Activated T-cell treated with anti-CD3 and anti-CD28 coated beads, Interleukin-2, amount 50 U/mL, for 72 hours (primary cell): ENCODE data around the gene PEX10. TPM values are rescaled to one million over a fixed set of nuclear protein-coding genes. Genes with fewer than 3 reads are reported as not detected.
"Not testable (repeated sequence)": the region's sequence is repeated elsewhere in the genome, so short reads cannot be mapped to it uniquely, and the experiment has no call there.

Experiments used
- ATAC-seq, 2 donors: fragments of 150-1000 bp; cut with Tn5 transposase; replicated peaks in 1 of 2; 2 replicates each; pipeline ENCODE4 v1.10.0; 2021; ENCODE audit warnings: moderate library complexity in 2 of 2, mild to moderate bottlenecking in 1 of 2
- DNase-seq, 2 donors: peaks; one replicate each; pipeline ENCODE4 v3.0.0; 2021 to 2022; ENCODE audit warnings: mixed read lengths in 1 of 2
- H3K27ac Mint-ChIP-seq: one replicate; pipeline ENCODE4 v1.8.0; 2022; ENCODE audit warnings: mild to moderate bottlenecking, moderate library complexity, mixed read lengths
- H3K27me3 Mint-ChIP-seq: one replicate; pipeline ENCODE4 v1.8.0; 2022; ENCODE audit warnings: low read depth, mixed read lengths
- H3K36me3 Mint-ChIP-seq, 2 donors: one replicate each; pipeline ENCODE4 v1.8.0; 2022; ENCODE audit warnings: mixed read lengths in 2 of 2, mild to moderate bottlenecking in 1 of 2; ENCODE audit not compliant: insufficient read depth in 2 of 2
- H3K4me1 Mint-ChIP-seq: one replicate; pipeline ENCODE4 v1.8.0; 2022; ENCODE audit warnings: low read depth, mixed read lengths
- H3K4me3 Mint-ChIP-seq, 2 donors: one replicate each; pipeline ENCODE4 v1.8.0; 2022; ENCODE audit warnings: mild to moderate bottlenecking in 2 of 2, mixed read lengths in 2 of 2, moderate library complexity in 2 of 2
- H3K9me3 Mint-ChIP-seq, 2 donors: one replicate each; pipeline ENCODE4 v1.8.0; 2022; ENCODE audit warnings: mixed read lengths in 2 of 2
- total RNA-seq, 2 donors: library from RNA; stranded (reverse); gene quantifications; one replicate each; pipeline ENCODE4 v1.2.3, GENCODE V29; 2022

The PEX10 gene
- total RNA-seq = 10 to 100 TPM; 10.2 to 11.4 TPM

DNA sequence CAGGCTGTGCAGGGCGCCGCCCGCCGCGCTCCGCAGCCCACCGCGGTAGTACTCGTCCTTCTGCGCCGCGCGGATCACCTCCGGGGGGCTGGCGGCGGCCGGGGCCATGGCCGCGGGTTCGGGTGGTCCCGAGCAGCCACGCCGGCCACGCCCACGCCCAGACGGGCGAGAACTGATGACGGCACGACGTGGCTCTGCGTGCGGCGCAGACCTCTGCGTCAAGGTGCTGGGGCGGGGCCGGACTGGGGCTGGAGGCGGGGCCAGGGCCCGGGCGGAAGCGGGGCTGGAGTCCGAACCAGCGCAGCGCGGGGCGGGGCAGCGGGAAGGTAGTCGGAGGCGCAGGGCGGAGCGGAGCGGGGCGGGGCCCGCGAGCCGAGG is at the start of gene PEX10:
TSS of gene PEX10 (minus strand) at position 170 of the 378 bp plus-strand sequence. CDS start at position 108, 62 bp downstream.
- H3K27me3 Mint-ChIP-seq = no peaks in the 10 kb centered on the region
- ATAC-seq (peak; percentile 90 to 94), DNase-seq (peak; percentile 100)
- peaks cover 53% of the 10 kb centered on the region for H3K4me1 Mint-ChIP-seq
- H3K9me3 Mint-ChIP-seq = no peaks in the 10 kb centered on the region
- peak within 1 kb of the TSS; percentile 93 to 95 for H3K4me3 Mint-ChIP-seq
- H3K27ac Mint-ChIP-seq = peak within 1 kb of the TSS; percentile 46
- H3K36me3 Mint-ChIP-seq = peaks cover 0 to 2% of the 10 kb centered on the region in 2 donors

DNA sequence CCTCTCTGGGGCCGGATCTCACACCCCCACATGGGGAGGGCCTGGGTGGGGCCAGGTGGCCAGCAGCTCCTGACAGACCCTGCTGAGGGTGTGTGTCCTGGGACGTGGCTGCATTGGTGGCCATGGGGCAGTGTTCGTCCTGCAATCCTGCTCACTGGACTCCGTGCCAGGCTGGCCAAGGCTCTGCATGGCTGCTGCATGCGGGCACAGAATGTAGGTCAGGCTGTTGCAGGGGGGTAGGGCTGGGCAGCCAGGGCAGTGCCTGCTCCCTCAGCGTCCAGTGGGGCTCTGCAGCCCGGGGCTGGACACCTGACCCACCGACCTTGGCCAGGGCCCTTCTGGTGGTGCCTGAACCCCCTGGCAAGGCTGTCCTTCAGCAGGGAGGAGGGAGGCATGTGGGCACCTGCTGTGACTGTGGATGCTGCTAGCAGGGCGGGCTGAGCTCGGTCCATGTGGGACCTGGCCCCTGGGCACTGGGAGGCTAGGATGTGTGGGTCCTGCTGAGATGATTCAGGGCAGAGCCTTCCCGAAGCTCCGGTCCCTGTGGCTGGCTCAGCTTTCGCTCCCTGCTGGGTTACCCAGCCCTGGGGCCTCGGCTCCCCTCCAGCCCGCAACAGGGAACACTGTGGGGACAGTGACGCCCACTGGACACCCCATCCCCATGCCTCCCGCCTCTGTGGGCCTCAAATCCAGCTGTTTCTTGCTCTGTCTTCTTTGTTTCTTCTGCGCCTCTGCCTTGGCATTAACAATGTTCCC is 48.8 kb upstream of the PEX10 start:
- ATAC-seq (no peak), DNase-seq (no peak)
- Mint-ChIP-seq H3K27me3 (no peaks in the 10 kb centered on the region), H3K9me3 (no peaks in the 10 kb centered on the region), H3K4me3 (no peak overlapping the region), H3K27ac (no peak overlapping the region), H3K4me1 (no peaks in the 10 kb centered on the region), H3K36me3 (no peaks in the 10 kb centered on the region)

DNA sequence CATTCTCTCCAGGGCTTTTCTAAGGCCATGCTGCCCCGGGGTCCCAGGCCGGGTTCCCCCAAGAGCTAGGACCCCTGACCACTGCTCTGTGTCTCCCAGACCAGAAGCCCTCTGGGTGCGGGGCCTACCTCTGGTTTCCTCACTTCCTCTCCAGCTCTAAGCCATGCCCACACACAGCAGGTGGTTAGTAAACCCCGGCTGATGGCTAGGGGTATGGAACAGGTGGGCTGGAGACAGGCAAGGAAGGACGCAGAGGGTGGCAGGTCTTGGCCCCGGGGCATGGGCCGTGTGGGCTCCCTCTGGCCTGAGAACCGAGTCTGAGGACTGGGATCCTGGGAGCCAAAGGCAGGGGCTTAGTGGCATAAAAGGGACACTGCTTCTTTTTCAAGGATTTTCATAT is 47.8 kb upstream of the PEX10 start:
- no peaks in the 10 kb centered on the region for H3K9me3 Mint-ChIP-seq
- ATAC-seq = no peak
- no peaks in the 10 kb centered on the region for H3K4me1 Mint-ChIP-seq

DNA sequence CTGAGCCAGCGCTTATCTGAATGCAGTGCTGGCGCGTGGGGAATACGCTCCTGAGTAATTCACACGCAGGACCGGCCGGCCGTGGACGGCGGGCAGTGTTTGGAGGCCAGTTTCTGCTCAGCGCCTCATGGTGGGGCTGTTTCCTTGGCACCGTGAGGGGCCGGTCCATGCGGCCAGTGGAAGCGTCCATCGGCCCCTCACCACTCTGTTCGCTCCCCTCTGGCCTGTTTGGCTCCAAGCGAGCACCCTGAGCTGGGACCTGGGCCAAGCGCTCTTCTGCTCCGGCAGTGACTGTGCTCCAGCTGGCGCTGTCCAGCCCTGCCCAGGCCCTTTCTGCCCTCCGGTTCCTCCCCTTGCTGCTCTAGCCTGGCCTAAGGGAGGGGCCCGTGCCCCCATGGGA is 47.4 kb upstream of the PEX10 start:
- ATAC-seq (no peak), DNase-seq (no peak)
- no peaks in the 10 kb centered on the region for H3K9me3 Mint-ChIP-seq
- no peak overlapping the region for H3K4me3 Mint-ChIP-seq
- no peaks in the 10 kb centered on the region for H3K36me3 Mint-ChIP-seq
- H3K27ac Mint-ChIP-seq = no peak overlapping the region
- no peaks in the 10 kb centered on the region for H3K4me1 Mint-ChIP-seq
- no peaks in the 10 kb centered on the region for H3K27me3 Mint-ChIP-seq

More for the DNA sequence above, 47.8 kb upstream of the PEX10 start:
- Mint-ChIP-seq H3K27me3 (no peaks in the 10 kb centered on the region), H3K27ac (no peak overlapping the region), H3K36me3 (no peaks in the 10 kb centered on the region), H3K4me3 (no peak overlapping the region)
- DNase-seq = no peak

DNA sequence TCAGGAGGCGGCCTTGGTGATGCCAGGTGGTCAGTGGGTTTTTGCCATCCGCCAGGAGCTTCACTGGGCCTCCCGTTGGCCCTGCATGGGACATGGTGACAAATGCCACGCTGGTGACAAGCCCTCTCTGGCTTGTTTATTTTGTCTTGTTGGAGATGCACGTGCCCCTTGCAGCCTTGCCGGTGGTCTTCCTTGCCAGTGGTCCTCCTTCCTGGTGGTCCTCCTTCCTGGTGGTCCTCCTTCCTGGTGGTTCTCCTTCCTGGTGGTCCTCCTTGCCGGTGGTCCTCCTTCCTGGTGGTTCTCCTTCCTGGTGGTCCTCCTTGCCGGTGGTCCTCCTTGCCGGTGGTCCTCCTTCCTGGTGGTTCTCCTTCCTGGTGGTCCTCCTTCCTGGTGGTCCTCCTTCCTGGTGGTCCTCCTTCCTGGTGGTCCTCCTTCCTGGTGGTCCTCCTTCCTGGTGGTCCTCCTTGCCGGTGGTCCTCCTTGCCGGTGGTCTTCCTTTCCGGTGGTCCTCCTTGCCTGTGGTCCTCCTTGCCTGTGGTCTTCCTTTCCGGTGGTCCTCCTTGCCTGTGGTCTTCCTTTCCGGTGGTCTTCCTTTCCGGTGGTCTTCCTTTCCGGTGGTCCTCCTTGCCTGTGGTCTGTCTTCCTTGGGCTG is 46.9 kb upstream of the PEX10 start:
- H3K4me1 Mint-ChIP-seq, DNase-seq, ATAC-seq, H3K36me3 Mint-ChIP-seq, H3K27me3 Mint-ChIP-seq, H3K9me3 Mint-ChIP-seq, H3K4me3 Mint-ChIP-seq, H3K27ac Mint-ChIP-seq: not testable (repeated sequence)

DNA sequence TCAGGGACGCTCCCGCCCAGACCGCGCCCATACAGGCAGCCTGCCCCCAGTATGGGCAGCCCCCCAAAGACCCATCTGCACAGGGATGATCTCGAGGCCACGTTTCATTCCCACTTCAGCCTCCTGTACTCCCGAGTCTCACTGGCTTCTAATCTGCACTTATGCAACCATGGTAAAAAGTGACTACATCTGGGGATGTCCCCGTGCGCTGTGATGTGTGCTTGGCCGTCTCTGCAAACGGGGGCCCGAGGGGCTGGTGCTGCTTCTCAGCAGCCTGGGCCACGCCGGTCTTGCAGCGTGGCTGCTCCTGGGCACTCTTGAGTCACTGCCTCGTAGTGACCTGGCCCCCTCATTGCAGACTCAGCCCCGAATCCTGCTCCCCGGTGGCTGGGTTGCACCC is 46.3 kb upstream of the PEX10 start:
- H3K4me3 Mint-ChIP-seq = no peak overlapping the region

DNA sequence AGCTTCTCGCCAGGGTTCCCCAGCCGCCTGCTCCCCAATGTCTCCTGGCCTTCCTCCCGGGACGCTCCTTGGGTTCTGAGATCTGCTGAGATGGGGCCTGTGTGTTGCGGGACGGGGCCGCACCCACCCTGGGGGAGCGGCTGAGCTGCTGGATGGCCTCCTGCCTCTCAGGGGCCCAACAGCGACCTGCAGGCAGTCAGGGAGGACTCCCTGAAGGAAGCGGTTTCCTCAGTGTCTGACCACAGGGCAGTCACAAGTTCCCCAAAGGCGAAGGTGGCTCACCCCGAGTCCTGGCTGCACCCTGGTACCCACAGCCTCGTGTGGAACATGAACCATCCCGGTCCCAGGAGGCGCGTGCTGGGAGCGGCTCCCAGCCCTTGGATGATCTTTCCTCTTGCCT is 45.1 kb upstream of the PEX10 start:
- Mint-ChIP-seq H3K27me3 (no peaks in the 10 kb centered on the region), H3K36me3 (no peaks in the 10 kb centered on the region), H3K4me1 (no peaks in the 10 kb centered on the region), H3K4me3 (no peak overlapping the region), H3K9me3 (no peaks in the 10 kb centered on the region), H3K27ac (no peak overlapping the region)
- DNase-seq (no peak), ATAC-seq (no peak)

More for the DNA sequence above, 46.3 kb upstream of the PEX10 start:
- Mint-ChIP-seq H3K27me3 (no peaks in the 10 kb centered on the region), H3K27ac (no peak overlapping the region), H3K4me1 (no peaks in the 10 kb centered on the region), H3K36me3 (no peaks in the 10 kb centered on the region), H3K9me3 (no peaks in the 10 kb centered on the region)
- ATAC-seq = no peak
- DNase-seq = no peak

DNA sequence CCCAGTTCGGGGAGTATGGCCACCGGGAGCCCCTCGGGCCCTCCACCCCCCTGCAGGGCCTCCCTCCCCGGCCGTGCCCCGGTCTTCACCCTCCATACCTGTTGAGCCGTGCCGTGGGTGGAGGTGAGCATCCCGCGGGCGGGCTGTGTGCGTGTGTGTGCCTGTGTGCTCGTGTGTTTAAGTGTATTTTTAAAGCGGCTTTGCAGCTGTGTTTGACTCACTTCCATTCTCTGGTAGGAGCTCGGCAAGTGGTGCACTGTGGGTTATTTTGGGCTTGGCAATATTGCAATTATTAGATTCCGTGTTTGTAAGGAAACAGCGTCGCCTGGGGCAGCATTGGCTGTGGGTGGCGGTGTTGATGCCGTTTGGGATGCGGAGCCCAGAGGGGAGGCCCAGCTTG is 43.4 kb upstream of the PEX10 start:
- ATAC-seq = no peak

DNA sequence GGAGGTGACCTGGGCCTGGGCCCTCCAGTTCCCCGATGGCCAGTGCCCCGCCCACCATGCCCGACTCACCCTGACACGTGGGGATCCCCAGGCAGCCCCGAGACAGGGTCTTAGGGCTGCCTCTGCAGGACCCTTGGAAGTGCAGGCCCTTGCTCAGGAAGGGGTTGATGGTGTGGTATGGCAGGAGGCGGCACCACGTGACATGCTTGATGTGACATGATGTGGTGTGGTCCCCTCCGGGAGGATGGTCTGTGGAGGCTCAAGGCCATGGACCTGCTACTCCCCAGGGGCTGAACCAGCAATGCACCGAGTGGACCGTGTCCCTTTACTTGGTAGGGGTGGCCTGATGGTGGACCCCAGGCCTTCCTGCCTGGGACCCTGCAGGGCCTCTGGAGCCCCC is 41.9 kb upstream of the PEX10 start:
- H3K9me3 Mint-ChIP-seq = no peaks in the 10 kb centered on the region
- H3K27ac Mint-ChIP-seq = no peak overlapping the region
- no peaks in the 10 kb centered on the region for H3K36me3 Mint-ChIP-seq
- H3K4me3 Mint-ChIP-seq = no peak overlapping the region
- H3K4me1 Mint-ChIP-seq = no peaks in the 10 kb centered on the region
- H3K27me3 Mint-ChIP-seq = no peaks in the 10 kb centered on the region
- no peak for DNase-seq
- ATAC-seq = no peak

More for the DNA sequence above, 43.4 kb upstream of the PEX10 start:
- Mint-ChIP-seq H3K4me1 (no peaks in the 10 kb centered on the region), H3K27me3 (no peaks in the 10 kb centered on the region), H3K27ac (no peak overlapping the region), H3K9me3 (no peaks in the 10 kb centered on the region), H3K36me3 (no peaks in the 10 kb centered on the region), H3K4me3 (no peak overlapping the region)
- no peak for DNase-seq

DNA sequence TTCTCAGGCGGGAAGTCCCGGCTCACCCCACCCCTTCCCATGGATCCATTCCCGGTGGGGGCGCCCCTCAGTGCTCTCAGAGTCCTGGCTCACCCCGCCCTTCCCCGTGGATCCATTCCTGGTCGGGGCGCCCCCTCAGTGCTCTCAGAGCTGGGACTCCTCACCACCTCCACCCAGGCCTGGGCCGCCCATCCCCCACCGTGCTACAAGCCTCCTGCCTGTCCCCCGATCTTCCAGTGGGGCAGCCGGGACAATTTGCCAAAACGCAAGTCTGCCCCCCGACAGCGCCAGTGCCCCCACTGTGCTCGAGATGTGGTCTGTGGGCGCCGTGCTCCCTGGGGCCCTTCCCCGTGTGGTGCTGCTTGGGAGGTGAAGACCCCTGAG is 40.6 kb upstream of the PEX10 start:
- ATAC-seq (no peak), DNase-seq (no peak)
- no peaks in the 10 kb centered on the region for H3K9me3 Mint-ChIP-seq
- H3K4me3 Mint-ChIP-seq = no peak overlapping the region
- no peak overlapping the region for H3K27ac Mint-ChIP-seq
- H3K27me3 Mint-ChIP-seq = no peaks in the 10 kb centered on the region
- H3K36me3 Mint-ChIP-seq = no peaks in the 10 kb centered on the region
- H3K4me1 Mint-ChIP-seq = no peaks in the 10 kb centered on the region

DNA sequence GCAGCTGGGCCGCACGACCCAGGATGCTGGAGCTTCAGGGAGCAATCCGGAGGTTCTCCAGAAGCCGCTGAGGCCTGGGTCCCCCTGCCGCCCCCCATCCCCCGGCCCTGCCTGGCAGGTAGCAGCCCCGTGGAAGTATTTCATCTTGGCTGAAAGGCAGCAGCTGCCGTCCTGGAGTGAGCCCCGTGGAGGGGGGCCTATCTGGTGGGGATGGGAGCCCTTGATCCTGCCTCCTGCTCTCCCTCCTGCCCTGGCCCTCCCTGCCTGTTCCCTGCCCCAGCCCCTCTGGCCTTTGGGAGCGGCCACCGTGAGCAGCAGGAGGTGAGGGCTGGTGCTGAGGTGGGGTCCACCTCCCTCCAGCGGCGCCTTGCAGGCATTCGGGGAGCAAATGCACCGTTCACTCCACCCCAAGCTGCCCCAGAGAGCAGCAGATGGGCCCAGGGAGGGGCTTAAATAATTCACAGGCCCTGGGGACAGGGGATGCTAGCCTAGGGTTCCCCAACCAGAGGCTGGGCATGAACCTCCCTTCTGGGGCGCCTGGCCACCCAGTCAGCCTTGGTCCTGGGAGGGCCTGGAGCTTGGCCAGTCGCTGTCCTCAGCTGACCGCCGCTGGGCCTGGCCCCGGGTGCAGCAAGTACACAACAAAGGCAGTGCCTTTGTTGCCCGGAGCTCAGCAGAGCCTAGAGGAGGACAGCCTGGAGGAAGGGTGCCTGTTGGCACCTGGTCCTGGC is 40.0 kb upstream of the PEX10 start:
- Mint-ChIP-seq H3K4me1 (no peaks in the 10 kb centered on the region), H3K9me3 (no peaks in the 10 kb centered on the region), H3K4me3 (no peak overlapping the region), H3K27me3 (no peaks in the 10 kb centered on the region), H3K27ac (no peak overlapping the region), H3K36me3 (no peaks in the 10 kb centered on the region)
- no peak for DNase-seq
- ATAC-seq = no peak

DNA sequence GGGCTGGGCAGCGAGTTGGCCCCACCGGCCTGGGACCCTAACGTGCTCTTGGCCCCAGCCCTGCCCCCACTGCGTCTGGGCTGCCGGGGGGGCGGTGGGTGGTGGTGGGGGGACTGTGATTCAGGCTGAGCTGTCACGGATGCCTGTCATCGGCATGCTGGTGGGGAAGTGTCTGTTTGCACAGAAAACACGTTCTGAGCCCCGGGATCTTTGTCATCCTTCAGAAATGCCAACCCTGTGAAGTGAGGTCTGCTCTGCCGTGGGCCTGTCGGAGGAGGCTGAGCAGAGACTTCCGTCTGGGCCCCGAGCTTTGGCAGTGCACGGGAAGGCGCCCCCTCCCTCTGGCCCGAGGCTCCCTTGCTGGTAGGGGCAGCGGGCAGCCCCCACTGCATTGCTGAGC is 39.4 kb upstream of the PEX10 start:
- DNase-seq = no peak
- Mint-ChIP-seq H3K27ac (no peak overlapping the region), H3K4me1 (no peaks in the 10 kb centered on the region), H3K36me3 (no peaks in the 10 kb centered on the region), H3K27me3 (no peaks in the 10 kb centered on the region), H3K4me3 (no peak overlapping the region), H3K9me3 (no peaks in the 10 kb centered on the region)
- ATAC-seq = no peak

DNA sequence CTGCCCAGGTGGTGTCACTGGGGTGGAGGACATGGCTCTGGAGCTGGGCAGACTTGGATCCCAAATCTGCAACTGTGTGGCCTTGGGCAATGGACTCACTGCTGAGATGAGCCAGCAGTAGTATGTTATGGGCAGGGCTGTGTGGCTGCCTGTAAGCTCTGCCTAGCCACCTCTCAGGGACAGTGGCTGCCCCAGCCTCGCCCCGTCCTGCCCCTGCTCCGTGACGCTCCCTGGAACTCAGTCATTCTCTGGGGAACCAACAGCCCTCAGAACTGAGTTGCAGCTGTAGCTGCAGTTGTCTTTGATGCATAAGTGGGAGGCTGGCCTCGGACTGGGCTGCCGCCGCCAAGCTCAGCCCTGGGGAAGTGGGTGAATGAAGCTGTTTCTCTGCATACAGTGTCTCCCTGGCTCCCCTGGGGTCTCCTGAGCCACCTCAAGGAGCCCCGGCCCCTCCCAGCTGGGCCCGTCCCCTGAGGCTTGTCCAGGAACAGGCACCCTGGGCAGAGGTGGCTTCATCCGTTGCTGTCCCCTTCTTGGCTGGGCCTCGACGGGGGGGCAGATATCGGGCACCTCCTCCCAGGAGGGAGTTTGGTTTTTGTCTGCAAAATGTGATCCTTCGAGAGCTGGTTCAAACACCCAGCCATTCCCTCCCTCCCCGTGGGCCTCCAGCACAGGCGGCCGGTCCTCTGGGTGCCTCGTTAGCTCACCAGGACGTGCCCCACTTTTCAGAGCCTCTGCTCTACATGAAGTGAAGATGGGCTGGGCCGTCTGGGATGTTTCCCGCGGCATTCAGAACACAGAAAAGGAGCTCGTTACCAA is 37.5 kb upstream of the PEX10 start:
- no peak overlapping the region for H3K4me3 Mint-ChIP-seq
- H3K27ac Mint-ChIP-seq = no peak overlapping the region
- no peaks in the 10 kb centered on the region for H3K9me3 Mint-ChIP-seq
- DNase-seq = no peak
- no peak for ATAC-seq
- H3K36me3 Mint-ChIP-seq = no peaks in the 10 kb centered on the region
- no peaks in the 10 kb centered on the region for H3K4me1 Mint-ChIP-seq
- H3K27me3 Mint-ChIP-seq = peaks cover 5% of the 10 kb centered on the region
